CD4-positive, alpha-beta T cell treated with Interleukin-21 for 1 hour (primary cell): ENCODE data around the gene HES3.
A peak's percentile ranks its signal among the peaks of the same experiment; 100 is the strongest.

Source experiments
- DNase-seq: peaks from one replicate; pipeline ENCODE4 v3.0.0-alpha.2; 2020

The HES3 gene, protein sequence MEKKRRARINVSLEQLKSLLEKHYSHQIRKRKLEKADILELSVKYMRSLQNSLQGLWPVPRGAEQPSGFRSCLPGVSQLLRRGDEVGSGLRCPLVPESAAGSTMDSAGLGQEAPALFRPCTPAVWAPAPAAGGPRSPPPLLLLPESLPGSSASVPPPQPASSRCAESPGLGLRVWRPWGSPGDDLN

DNA sequence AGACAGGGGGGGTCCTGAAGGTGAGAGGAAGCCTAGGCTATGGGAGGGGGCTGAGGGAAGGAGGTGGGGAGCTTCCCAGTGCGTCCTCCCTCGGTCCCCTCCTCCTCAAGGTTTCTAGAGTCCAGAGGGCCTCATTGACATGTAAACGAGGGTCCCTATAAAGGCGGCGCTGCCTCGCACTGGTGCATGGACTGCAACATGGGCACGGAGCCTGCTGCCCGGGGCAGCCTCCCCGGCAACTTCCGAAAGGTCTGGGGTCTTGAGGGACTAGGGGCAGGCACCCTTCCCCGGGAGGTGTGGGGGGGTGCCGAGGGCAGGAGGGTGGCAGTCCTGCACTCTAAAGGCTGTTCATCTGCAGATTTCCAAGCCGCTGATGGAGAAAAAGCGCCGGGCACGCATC, at the start of gene HES3:
Gene HES3, plus strand, starts transcription at position 187 of the 400 bp plus-strand sequence. Its CDS starts 187 bp downstream, at position 374.
- DNase-seq: no peak

DNA sequence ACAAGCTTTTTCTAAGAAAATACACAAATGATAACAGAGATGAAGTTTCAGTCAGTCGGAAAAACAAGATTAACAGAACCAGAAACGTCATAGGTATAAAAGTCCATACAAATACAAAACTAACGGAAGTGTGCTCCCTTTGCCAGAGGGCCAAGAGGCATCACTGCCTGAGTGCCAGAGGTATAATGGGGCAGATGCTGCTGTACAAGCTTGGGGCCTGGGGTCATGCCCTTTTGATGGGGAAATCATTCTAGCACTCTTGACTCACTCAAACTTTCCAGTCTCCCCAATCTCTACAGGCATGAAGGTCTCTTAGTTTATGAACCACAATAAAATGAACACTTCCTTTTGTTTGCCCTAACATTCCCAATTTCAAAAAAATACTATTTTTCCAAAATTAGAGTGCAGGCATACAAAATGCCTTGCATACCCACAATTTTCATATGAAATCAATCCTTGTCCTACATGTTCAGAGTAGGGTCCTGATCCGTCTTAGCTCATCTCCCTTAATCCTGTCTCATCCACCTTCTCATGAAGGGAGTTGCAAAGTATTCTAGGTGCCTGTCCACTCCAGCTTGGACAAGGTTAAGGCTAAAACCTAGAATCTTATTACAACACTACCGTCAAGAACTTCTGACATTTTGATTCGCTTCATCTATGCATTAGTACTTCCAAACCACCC, 46.1 kb upstream of the HES3 start:
- no peak for DNase-seq

DNA sequence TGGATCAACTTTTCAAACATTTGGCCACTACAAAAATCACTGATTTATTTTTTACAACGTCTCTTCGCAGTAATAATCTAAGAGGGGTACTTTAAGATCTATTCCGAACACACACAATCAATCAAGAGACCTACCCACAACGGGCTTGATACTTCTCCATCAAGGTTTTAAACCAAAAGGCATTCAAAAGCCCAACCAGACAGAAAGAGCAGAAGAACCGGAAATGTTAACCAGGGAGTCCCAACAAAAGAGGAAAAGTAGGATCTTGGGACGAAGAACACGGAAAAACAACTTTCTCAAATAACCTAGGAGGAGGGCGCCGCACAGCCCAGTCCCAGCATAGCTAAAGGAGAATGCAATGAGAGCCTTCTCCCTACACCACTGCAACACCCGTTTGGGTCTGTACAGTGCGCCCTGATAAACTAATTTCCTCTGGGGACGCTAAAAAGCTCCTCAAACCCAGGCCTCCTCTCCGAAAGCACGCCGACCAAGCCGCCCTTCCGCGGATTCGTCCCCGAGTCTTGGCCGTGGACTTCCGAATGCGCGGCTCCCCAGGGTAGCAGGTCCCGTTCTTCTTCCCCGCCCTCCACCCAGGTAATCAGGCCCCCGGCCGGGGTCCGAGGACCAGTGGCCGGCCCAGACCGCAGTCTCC, 45.2 kb upstream of the HES3 start:
- peak; percentile 19 for DNase-seq

DNA sequence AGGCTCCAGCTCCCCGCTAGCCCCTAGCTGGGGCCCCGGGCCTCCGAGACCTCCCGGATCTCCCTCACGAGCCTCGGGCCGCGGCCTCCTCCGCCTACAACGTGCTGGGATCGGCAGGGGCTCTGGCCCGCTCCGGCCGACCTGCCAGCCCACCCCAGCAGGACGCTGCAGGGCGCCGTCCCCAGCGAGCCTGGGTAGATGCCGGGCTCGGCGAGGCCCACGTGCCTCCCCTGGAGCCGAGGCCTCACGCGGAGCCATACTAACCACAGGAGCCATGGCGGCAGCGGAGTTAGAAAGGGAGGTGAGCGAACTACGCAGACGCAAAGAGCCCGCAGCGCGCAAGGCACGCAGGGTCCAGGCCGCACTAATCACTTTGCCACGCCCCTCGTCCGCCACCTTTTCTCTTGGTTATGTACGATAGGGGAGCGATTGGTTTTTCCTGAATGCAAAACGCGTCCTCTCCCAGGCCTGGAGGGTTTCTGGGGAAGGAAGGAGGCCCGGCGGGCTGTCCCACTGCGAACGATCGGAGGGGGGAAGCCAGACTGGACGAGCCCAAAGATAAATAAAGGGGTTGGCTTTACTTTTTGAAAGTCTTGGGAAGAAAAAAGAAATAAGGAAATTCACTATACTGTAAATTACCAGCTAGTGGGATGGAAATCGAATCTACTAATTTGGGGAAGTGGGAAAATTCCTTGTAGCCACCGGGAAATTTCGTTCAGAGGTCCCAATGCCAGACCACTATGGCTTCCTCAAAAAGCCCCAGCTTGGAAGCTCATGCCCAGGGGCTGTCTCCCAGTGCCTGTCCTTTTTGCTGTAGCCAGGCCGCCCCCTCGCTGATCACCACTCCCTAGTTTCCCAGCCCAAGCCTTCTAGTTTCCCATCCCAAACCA, 44.4 kb upstream of the HES3 start, which contains the start of gene RPL22:
Gene RPL22, minus strand, starts transcription at position 298 of the 890 bp plus-strand sequence. Its CDS starts 22 bp downstream, at position 276.
- DNase-seq: peak; percentile 98

DNA sequence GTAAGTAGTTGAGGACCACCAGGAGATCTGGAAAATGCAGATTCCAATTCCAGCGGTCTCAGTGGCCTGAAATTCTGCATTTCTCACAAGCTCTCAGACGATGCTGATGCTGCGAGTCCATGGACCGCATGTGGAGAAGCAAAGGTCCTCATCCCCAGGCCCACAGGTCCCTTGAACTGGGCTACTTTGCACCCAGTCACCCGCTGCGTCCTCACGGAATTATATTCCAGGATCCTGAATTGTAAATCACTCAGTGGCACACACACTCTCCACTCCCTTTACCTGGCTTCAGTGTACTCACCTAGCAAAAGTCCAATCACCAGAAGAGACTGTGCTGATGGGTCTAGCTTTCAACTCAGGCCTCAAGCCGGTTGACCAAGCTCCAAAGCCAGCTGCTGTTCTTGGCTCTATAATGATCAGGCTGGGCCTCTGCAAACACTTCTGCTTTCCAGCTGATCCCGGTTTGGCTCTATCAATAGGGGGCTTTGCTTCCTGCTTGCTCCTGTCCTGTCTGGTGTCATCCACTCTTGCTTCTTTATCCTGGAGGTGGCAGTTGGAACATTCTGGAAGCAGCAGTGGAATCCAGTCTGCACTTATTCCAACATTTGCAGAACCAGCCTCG, 43.7 kb upstream of the HES3 start:
- DNase-seq: no peak

DNA sequence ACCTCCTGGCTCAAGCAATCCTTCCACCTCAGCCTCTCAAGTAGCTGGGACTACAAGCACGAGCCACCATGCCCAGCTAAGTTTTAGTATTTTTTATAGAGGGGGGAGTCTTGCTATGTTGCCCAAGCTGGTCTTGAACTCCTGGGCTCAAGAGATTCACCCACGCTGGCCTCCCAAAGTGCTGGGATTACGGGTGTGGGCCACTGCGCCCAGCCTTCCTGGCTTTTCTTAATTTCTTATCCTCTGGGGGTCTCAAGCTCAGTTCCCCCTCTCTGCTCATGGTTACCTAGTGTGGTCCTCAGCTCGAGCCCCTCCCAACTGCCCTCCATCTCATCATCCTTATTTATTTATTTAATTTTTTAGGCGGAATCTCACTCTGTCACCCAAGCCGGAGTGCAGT, 41.7 kb upstream of the HES3 start:
- no peak for DNase-seq

DNA sequence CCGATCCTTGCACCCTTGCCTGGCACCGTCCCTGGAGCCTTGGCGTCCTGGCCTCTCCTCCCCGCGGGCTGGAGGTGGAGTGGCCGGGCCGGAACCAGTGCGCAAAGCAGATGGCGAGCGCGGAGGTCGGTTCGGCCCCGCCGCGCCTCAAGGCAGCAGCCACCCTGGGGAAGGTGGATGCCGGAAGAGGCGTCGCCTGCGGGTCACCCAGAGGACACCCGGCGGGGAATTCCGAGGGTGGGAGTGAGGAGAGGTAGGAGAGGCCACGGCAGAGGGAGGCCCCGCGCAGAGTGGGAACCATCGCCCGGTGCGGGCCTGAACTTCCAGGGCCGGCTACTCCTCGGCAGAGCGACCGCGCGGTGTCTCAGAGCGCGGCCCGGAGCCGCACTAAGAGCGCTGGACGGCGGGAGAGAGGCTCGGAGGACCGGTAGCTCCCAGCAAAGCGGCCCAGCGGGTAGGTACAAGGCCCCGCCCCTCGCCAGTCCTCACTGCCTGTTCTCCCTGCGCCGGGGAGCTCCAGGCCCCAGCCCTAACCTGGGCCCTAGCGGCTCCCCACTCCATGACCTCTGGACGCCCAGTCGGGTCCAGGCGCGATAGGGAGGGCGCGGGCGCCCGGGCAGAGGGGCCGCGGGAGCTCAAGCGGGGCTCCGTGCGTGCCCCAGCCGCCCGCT, 38.0 kb upstream of the HES3 start, which contains the start of gene RNF207:
Gene RNF207, plus strand, starts transcription at position 271 of the 671 bp plus-strand sequence. CDS start 417 bp downstream, outside the sequence.
- DNase-seq: peak; percentile 72

DNA sequence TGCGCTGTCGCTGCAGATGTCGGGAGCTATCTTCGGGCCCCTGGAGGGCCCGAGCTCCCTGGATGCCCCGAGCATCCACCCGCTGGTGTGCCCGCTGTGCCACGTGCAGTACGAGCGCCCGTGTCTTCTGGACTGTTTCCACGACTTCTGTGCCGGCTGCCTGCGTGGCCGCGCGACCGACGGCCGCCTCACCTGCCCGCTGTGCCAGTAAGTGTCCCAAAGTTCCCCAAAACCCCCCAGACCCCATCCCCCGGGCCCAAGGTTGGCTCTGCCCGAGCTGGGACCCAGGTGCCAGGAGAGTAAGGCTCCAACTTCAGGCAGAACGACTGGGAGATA, 37.5 kb upstream of the HES3 start:
- no peak for DNase-seq

DNA sequence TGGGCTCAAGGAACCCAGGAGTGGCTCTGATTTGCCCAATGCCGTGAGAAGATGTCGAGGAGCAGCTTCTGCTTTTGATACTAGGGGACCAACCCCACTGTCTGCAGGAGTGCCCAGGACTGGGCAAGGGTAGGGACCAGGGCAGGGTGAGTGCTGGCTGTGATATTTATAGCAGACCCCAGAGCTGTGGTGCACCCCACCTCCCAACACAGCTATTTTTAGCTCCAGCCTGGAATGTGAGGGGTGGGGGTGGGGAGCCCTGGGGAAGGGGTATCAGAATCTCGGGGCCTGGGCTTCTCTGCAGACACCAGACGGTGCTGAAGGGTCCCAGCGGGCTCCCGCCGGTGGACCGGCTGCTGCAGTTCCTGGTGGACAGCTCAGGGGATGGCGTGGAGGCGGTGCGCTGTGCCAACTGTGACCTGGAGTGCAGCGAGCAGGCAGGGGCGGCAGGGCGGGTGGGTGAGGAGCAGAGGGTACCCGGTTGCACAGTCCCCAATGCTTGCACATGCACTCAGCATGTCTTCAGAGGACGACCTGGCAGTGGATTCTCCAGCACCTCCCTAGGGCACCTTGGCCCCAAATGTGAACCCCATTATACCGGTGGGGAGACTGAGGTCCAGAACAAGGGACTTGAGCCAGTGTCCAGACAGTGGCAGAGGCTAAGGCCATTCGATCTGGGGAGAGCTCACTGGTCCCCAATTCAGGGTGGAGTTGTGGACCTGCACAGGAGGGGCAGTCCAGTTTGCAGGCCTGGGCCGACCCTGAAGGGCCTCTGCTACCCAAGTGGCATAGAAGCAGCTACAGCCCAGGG, 36.7 kb upstream of the HES3 start:
- no peak for DNase-seq

DNA sequence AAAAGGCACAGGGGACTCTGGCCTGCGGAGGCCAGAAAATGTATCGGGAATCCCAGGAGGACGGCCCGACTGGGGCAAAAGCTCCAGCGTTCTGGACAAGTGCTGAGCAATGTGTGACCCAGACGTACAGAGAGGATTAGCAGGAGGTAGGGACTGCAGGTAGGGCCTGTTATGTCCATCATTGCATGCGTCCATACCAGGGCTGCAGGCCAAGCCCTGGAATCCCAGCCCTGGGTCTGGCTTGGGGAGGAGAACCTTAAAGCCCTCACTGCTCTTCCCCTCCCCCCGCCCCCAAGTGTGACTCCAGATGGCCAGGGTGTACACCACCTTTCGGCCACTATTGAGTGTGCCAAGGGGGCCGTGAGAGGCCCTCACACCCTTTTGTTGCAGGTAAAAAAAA, 36.1 kb upstream of the HES3 start:
- no peak for DNase-seq

DNA sequence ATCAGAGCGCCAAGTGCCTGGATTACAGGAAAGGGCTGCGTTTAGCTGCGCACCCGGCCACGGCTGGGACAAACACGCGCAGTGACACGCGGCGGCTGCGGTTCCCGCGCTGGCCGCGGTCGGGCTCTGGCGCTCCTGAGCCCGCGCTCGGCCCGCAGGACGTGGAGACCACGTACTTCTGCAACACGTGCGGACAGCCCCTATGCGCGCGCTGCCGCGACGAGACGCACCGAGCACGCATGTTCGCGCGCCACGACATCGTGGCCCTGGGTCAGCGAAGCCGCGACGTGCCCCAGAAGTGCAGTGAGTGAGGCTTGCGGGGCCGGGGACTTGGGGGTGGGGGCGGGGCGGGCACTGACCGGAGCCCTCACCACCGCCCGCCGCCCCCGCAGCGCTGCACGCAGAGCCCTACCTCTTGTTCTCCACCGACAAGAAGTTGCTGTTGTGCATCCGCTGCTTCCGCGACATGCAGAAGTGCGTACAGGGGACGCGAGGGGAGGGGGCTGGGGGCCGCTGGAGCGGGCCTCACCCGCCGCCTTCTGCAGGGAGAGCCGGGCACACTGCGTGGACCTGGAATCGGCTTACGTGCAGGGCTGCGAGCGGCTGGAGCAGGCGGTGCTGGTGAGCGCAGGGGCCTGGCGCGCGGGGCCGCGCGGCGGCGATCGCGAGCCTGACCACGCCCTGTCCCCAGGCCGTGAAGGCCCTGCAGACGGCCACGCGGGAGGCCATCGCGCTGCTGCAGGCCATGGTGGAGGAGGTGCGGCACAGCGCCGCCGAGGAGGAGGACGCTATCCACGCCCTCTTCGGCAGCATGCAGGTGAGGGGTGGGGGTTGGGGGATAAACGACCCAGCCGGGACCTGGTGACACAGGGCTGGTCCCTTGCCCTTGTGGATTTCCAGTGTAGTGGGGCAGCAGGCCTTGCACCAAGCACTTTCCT, 35.0 kb upstream of the HES3 start:
- peak; percentile 28 for DNase-seq

DNA sequence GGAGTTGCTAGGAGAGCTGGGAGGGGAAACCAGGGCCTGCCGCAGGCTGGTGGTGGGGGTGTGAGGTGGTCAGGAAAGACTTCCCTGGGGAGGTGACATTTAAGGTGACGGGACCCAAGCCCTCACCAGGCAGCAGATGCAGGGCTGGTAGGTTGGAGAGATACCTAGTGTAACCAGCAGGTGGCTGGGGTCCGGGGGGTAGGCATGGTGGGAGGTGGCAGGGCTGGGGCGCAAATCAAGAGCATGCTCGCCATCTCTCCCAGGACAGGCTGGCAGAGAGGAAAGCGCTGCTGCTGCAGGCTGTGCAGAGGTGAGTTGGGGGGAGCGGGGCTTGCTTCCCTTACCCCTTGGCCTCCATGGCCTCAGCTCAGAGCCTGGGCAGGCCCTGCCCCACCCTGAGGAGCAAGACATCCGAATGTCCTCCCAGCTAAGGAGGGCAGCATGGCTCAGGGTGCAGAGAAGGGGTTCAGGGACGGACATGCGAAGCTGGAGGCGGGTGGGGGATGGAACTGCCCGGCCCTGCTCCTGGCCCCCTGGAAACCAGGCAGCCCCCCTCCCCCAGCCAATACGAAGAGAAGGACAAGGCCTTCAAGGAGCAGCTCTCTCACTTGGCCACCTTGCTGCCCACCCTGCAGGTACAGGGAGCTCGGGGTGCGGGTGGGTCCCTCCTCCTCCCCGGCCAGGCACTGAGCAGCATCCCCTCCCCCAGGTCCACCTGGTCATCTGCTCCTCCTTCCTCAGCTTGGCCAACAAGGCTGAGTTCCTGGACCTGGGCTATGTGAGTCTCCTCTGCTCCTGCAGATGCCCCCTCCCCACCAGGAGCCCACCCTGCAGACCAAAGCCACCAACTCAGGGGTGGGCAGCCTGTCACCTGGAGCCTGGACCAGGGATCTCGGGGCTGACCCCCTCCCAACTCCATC, 34.1 kb upstream of the HES3 start:
- peak; percentile 13 for DNase-seq

DNA sequence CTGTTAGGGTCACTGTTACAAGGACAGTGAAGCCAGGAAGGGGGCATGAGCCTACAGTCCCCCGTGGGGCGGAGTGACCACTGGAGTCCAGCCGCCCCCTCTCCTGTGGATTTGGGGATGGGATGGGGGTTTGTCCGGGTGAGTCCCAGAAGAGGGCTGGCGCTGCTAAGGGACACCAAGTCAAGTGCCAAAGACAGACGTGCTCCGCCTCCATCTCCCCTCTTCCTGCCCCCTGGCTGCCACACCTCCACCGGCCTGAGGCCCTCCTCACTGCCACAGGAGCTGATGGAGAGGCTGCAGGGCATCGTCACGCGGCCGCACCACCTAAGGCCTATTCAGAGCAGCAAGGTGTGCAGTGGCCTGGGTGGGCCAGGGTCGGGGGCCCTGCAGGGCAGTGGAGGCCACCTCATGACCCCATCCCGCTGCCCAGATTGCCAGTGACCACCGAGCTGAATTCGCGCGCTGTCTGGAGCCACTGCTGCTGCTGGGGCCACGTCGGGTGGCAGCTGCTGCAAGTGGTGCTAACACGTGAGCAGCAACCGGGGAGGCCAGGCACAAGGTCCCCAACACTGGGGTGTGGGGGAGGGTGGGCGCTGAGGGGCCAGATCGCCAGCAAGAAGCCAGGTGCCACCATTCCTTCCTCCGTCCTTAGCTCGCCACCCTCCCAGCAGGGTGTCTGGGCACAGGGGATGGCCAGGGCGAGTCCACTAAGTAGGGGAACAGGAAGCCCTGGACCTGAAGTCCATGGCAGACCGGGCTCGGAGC, 33.2 kb upstream of the HES3 start:
- no peak for DNase-seq

DNA sequence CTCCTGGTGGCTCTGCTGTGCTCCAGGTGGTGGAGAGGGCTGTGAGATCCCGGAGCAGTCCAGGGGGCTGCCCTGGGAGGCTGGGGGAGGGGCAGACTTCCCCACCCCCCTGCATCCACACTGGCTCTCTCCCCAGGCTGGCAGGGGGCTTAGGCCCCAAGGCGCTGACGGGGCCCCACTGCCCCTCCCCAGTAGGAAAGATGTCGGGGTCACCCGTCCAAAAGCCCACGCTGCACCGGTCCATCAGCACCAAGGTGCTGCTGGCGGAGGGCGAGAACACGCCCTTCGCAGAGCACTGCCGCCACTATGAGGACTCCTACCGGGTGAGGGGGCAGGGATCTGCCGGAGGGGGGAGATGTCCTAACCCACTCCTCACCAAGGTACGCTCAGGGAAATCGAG, 32.2 kb upstream of the HES3 start:
- DNase-seq: no peak

DNA sequence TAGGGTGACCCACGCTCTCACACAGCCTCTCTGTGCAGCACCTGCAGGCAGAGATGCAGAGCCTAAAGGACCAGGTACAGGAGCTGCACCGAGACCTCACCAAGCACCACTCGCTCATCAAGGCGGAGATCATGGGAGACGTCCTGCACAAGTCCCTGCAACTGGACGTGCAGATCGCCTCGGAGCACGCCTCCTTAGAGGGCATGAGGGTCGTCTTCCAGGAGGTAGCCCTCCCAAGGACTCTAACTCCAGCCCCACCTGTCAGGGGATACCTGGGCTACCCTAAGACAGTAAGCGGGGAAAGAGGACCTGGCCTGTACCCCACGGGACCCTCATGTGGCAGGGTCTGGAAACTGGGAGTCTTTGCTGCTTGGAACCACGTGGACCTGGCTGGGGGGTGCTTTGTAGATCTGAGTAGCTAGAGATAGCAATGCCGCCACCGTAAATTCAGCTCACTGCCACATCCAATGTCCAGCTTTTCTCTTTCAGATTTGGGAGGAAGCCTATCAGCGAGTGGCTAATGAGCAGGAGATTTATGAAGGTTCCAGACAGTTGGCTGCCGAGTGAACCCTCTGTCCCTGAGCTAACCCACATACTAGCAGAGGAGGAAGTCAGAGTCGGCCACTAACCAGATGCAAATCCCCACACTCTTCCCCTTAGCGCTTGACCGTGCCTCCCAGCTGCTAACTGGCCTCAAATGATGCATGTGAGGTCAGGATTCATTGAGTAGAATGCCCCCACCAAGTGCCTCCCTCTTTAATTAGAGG, 31.6 kb upstream of the HES3 start:
- no peak for DNase-seq

DNA sequence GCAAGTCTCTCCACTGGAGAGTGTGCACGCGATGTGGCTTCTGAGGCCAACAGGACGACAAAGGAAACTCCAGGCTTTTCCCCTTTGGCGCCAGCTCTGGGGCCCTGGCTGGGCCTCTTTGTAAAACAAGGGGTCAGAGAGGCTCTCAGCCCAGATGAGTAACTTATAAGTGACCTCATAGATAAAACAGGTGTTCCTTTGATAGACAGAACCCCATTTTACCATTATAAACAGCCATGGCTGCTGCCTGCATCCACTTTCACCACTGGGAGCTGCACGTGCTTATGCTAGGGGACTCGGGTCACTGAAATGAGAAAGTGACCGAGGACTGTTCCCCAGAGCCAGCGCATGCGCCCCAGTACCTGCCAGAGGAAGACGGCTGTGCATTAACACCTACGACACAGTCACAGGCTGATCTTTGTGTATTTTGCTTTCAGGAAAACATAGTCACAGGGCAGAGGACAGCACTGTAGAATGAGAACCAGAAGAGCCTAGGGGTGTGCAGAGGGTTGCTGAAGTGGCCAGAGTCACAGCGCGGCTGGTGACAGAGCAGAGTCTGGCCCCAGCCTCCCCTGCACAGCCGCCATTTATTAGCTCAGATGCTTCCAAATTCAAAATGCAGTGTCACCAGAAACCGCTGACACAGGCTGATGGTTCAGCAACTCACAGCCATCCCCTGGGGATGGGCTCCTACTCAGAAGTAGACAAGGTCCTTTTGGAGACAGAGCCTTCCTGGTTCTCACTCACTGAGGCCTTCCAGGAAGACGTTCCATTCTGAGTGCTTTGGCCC, 25.4 kb upstream of the HES3 start:
- DNase-seq: no peak
